B cell (primary cell): Measurements from ENCODE around the gene SNTG2. TPM values are rescaled to one million over a fixed set of nuclear protein-coding genes. Genes with fewer than 3 reads are reported as not detected.

Experiments
- ATAC-seq: fragments of 200-7000 bp; cut with Tn5 transposase; one replicate; pipeline ENCODE4 v1.10.0; 2021; ENCODE audit warnings: low read depth, mild to moderate bottlenecking, moderate number of reproducible peaks, moderate library complexity
- CTCF ChIA-PET: fragments of 350-600 bp; sonication (Branson Sonifier 250); formaldehyde crosslinking; loops from one replicate; lab custom pipeline; 2021; ENCODE audit warnings: antibody characterized with exemption, inconsistent platforms; lab: Charles Lee
- POLR2A ChIA-PET: fragments of 350-600 bp; sonication (Branson Sonifier 250); formaldehyde crosslinking; loops from one replicate; lab custom pipeline; 2021; ENCODE audit warnings: antibody characterized with exemption; lab: Charles Lee
- DNase-seq: peaks from one replicate; pipeline ENCODE4 v3.0.0; 2013
- H2AFZ ChIP-seq: 2 replicates; pipeline ENCODE4 v1.6.1; 2012; ENCODE audit warnings: mild to moderate bottlenecking, low read depth, low read length; ENCODE audit not compliant: insufficient read depth, poor library complexity, severe bottlenecking
- H3K27ac ChIP-seq, 2 donors: 1 replicate in 1 of 2; 2 replicates in 1 of 2; pipeline ENCODE4 v1.5.1; 2012 to 2013; ENCODE audit warnings: low read length in 2 of 2, mild to moderate bottlenecking in 2 of 2, moderate library complexity in 1 of 2
- H3K27me3 ChIP-seq, 4 experiments: fragments of 200-600 bp in 1 of 4; sonication (generic) in 1 of 4; replicated peaks in 1 of 4; 1 replicate in 2 of 4; 2 replicates in 2 of 4; pipeline versions ENCODE4 v1.6.1 to v1.7.0; 2013 to 2016; ENCODE audit warnings: low read length in 3 of 4, mild to moderate bottlenecking in 2 of 4, mixed read lengths in 1 of 4, moderate library complexity in 1 of 4; ENCODE audit not compliant: insufficient read depth in 4 of 4, control insufficient read depth in 3 of 4; ENCODE audit errors: control extremely low read depth in 1 of 4
- H3K36me3 ChIP-seq, 2 experiments: replicated peaks in 1 of 2; 1 replicate in 1 of 2; 2 replicates in 1 of 2; pipeline versions ENCODE4 v1.6.1 to v1.7.1; 2013; ENCODE audit warnings: low read length in 1 of 2; ENCODE audit not compliant: insufficient read depth in 2 of 2, control insufficient read depth in 1 of 2; ENCODE audit errors: control extremely low read depth in 1 of 2, extremely low read depth in 1 of 2
- H3K4me1 ChIP-seq, 2 donors: fragments of 200-600 bp in 1 of 2; sonication (generic) in 1 of 2; 1 replicate in 1 of 2; 2 replicates in 1 of 2; pipeline versions ENCODE4 v1.5.1 to v1.6.1; 2013 to 2017; ENCODE audit warnings: low read length in 2 of 2; ENCODE audit not compliant: control insufficient read depth in 2 of 2, insufficient read depth in 2 of 2
- H3K4me2 ChIP-seq: replicated peaks from 2 replicates; pipeline ENCODE3; 2012; ENCODE audit warnings: mild to moderate bottlenecking, low read depth, low read length; ENCODE audit not compliant: poor library complexity, severe bottlenecking
- H3K4me3 ChIP-seq, 5 experiments: fragments of 200-600 bp in 1 of 5; sonication (generic) in 1 of 5; 1 replicate in 3 of 5; 2 replicates in 2 of 5; pipeline versions ENCODE4 v1.5.1 to v1.7.0; 2011 to 2016; ENCODE audit warnings: low read length in 4 of 5, mild to moderate bottlenecking in 4 of 5, low read depth in 2 of 5, control low read depth in 1 of 5, moderate library complexity in 1 of 5; ENCODE audit not compliant: insufficient read depth in 1 of 5; ENCODE audit errors: control extremely low read depth in 1 of 5, extremely low read depth in 1 of 5
- H3K79me2 ChIP-seq: fragments of 200-600 bp; sonication (generic); one replicate; pipeline ENCODE4 v1.6.0; 2016; ENCODE audit warnings: low read length; ENCODE audit not compliant: control insufficient read depth, insufficient read depth
- H3K9ac ChIP-seq: fragments of 200-600 bp; sonication (generic); 2 replicates; pipeline ENCODE4 v1.6.1; 2017; ENCODE audit warnings: mild to moderate bottlenecking, low read length, moderate library complexity
- H3K9me3 ChIP-seq, 3 donors: one replicate each; pipeline versions ENCODE4 v1.6.1 to v1.7.1; 2013; ENCODE audit warnings: low read length in 2 of 3; ENCODE audit not compliant: control insufficient read depth in 2 of 3, insufficient read depth in 1 of 3; ENCODE audit errors: control extremely low read depth in 1 of 3
- H4K20me1 ChIP-seq: 2 replicates; pipeline ENCODE4 v1.6.0; 2012; ENCODE audit warnings: mild to moderate bottlenecking, low read length; ENCODE audit not compliant: insufficient read depth, control insufficient read depth, poor library complexity, severe bottlenecking
- H3K27ac Mint-ChIP-seq: one replicate; pipeline ENCODE4 v1.8.0; 2021; ENCODE audit warnings: mixed read lengths
- H3K27me3 Mint-ChIP-seq: one replicate; pipeline ENCODE4 v1.8.0; 2021; ENCODE audit warnings: mixed read lengths
- H3K4me1 Mint-ChIP-seq: one replicate; pipeline ENCODE4 v1.8.0; 2021; ENCODE audit warnings: mixed read lengths
- H3K4me3 Mint-ChIP-seq: one replicate; pipeline ENCODE4 v1.8.0; 2021; ENCODE audit warnings: mixed read lengths
- H3K9me3 Mint-ChIP-seq: one replicate; pipeline ENCODE4 v1.8.0; 2022; ENCODE audit warnings: mixed read lengths; ENCODE audit not compliant: insufficient read depth
- EZH2 ChIP-seq: IDR thresholded peaks from 2 replicates; pipeline ENCODE4 v1.6.1; 2012; ENCODE audit warnings: borderline replicate concordance, low read depth, mild to moderate bottlenecking, moderate library complexity, low read length; ENCODE audit not compliant: insufficient read depth, poor library complexity, severe bottlenecking
- WGBS: methylation state at CpG from one replicate; pipeline ENCODE4 v1.1.5; 2013; ENCODE audit warnings: missing lambda C conversion rate; ENCODE audit not compliant: insufficient coverage; 5-methylcytosine and 5-hydroxymethylcytosine counted together
- intact Hi-C: fragments of 100-400 bp; cut with micrococcal nuclease; formaldehyde crosslinking; loops from one replicate; pipeline ENCODE4 v1.10.0; 2022
- polyA plus RNA-seq: library from polyadenylated mRNA; depleted of rRNA; stranded (reverse); fragments of >200 nt; gene quantifications from 2 replicates; pipeline ENCODE4 v1.2.3, GENCODE V29; 2012
- total RNA-seq, 2 donors: library from RNA; stranded (reverse); fragments of 120-200 nt in 1 of 2; gene quantifications; 1 replicate in 1 of 2; 2 replicates in 1 of 2; pipeline versions ENCODE4 v1.2.3 to v1.2.4, GENCODE V29; 2013 to 2022
- TF ChIP-seq, protein P1 (sequence below): fragments of 200-600 bp; IDR thresholded peaks from one replicate; pipeline ENCODE4 v1.8.0; 2022; ENCODE audit warnings: antibody characterized with exemption, mild to moderate bottlenecking

SNTG2 gene
- total and polyA plus RNA-seq, 2 donors (not counting 1 experiment from before 2014, with no cell fraction given): 2.1 to 2.4 TPM

DNA sequence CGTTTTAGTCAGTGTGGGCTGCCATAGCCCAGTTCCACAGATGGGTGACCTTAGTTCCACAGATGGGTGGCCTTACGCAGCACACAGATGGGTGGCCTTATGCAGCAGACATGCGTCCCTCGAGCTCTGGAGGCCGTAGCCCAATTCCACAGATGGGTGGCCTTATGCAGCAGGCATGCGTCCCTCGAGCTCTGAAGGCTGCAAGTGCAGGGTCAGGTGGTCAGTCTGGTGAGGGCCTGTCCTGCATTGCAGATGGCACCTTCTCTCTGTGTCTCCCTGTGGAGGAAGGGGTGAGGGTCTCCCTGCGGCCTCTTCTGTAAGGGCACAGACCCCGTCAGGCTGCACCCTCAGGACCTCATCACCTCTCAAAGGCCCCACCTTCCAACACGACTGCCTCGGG lies 273.1 kb downstream of the SNTG2 start:
- ChIA-PET CTCF (no interaction called here), POLR2A (no interaction called here)

DNA sequence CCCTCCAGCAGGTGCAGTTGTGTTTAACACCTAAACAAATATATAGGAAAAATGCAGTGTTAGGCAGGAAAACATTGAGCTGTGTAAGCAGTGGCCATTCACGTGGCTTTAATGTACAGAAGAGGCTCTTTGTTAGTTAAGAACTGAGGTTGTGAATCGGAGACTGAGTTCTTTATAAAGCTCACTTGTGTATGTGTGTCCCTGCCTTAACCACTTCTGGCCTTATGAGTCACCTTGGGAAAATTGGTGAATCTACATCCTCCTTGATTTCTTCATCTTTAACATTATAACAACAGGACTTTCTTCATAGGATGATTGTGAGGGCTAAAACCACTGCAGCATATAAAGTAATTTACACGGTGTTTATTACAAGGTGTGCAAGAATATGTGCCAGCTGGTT lies 274.3 kb downstream of the SNTG2 start:
- H3K4me2 ChIP-seq: no peak overlapping the region
- no peak overlapping the region for H3K9ac ChIP-seq
- peaks cover 11 to 14% of the 10 kb centered on the region in 2 donors for H3K4me1 ChIP-seq
- ChIA-PET POLR2A (no interaction called here), CTCF (no interaction called here)
- no peak for DNase-seq
- H3K27ac ChIP-seq: no peak overlapping the region
- no peaks in the 10 kb centered on the region for H3K27me3 Mint-ChIP-seq
- no peaks in the 10 kb centered on the region for H3K27me3 ChIP-seq
- H4K20me1 ChIP-seq: no peaks in the 10 kb centered on the region
- no peak overlapping the region for H3K27ac Mint-ChIP-seq
- no peaks in the 10 kb centered on the region for H3K36me3 ChIP-seq
- no peak overlapping the region for H3K4me3 ChIP-seq
- no peak for TF ChIP-seq EZH2
- TF ChIP-seq, protein P1, sequence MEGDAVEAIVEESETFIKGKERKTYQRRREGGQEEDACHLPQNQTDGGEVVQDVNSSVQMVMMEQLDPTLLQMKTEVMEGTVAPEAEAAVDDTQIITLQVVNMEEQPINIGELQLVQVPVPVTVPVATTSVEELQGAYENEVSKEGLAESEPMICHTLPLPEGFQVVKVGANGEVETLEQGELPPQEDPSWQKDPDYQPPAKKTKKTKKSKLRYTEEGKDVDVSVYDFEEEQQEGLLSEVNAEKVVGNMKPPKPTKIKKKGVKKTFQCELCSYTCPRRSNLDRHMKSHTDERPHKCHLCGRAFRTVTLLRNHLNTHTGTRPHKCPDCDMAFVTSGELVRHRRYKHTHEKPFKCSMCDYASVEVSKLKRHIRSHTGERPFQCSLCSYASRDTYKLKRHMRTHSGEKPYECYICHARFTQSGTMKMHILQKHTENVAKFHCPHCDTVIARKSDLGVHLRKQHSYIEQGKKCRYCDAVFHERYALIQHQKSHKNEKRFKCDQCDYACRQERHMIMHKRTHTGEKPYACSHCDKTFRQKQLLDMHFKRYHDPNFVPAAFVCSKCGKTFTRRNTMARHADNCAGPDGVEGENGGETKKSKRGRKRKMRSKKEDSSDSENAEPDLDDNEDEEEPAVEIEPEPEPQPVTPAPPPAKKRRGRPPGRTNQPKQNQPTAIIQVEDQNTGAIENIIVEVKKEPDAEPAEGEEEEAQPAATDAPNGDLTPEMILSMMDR: no peak
- intact Hi-C loops: no loop called here
- peaks cover 6% of the 10 kb centered on the region for H3K4me1 Mint-ChIP-seq
- no peaks in the 10 kb centered on the region for H3K79me2 ChIP-seq
- no peak for ATAC-seq
- H3K9me3 Mint-ChIP-seq: no peaks in the 10 kb centered on the region
- H2AFZ ChIP-seq: no peak overlapping the region
- 83% methylated on average over 1 of the region's 3 CpGs for WGBS
- H3K4me3 Mint-ChIP-seq: no peak overlapping the region
- H3K9me3 ChIP-seq: no peaks in the 10 kb centered on the region

More for the DNA sequence above, 273.1 kb downstream of the SNTG2 start:
- H3K27me3 ChIP-seq: no peaks in the 10 kb centered on the region
- no peak for ATAC-seq
- peaks cover 0 to 5% (median 0%) of the 10 kb centered on the region in 3 donors for H3K9me3 ChIP-seq
- H3K4me3 ChIP-seq: no peak overlapping the region
- H4K20me1 ChIP-seq: no peaks in the 10 kb centered on the region
- H3K4me1 ChIP-seq: peaks cover 11 to 15% of the 10 kb centered on the region in 2 donors
- no peaks in the 10 kb centered on the region for H3K36me3 ChIP-seq
- DNase-seq: no peak
- Mint-ChIP-seq H3K4me3 (no peak overlapping the region), H3K4me1 (peaks cover 6% of the 10 kb centered on the region), H3K27me3 (no peaks in the 10 kb centered on the region), H3K27ac (no peak overlapping the region), H3K9me3 (no peaks in the 10 kb centered on the region)
- TF ChIP-seq EZH2: no peak
- TF ChIP-seq, protein P1: no peak
- no peak overlapping the region for H2AFZ ChIP-seq
- no peak overlapping the region for H3K27ac ChIP-seq
- intact Hi-C loops: no loop called here
- WGBS: 90% methylated on average over 9 of the region's 11 CpGs
- no peak overlapping the region for H3K9ac ChIP-seq
- H3K4me2 ChIP-seq: no peak overlapping the region
- H3K79me2 ChIP-seq: no peaks in the 10 kb centered on the region
